Endodermal cell (in vitro differentiated cells): Measurements from ENCODE around the gene DCC. TPM values are rescaled to one million over a fixed set of nuclear protein-coding genes. Genes with fewer than 3 reads are reported as not detected.

Experiments
- DNase-seq: peaks from one replicate; pipeline ENCODE4 v3.0.0-alpha.2; 2017
- H3K27ac ChIP-seq: 2 replicates; pipeline ENCODE4 v1.5.1; 2013; ENCODE audit warnings: mild to moderate bottlenecking, low read depth, low read length, moderate library complexity
- H3K27me3 ChIP-seq: 2 replicates; pipeline ENCODE4 v1.6.1; 2013; ENCODE audit warnings: mild to moderate bottlenecking, low read length, moderate library complexity; ENCODE audit not compliant: insufficient read depth, control insufficient read depth, poor library complexity, severe bottlenecking
- H3K36me3 ChIP-seq: 2 replicates; pipeline ENCODE4 v1.7.0; 2013; ENCODE audit warnings: mild to moderate bottlenecking, low read length, moderate library complexity; ENCODE audit not compliant: control insufficient read depth, insufficient read depth
- H3K4me1 ChIP-seq: one replicate; pipeline ENCODE4 v1.7.0; 2013; ENCODE audit warnings: low read length; ENCODE audit not compliant: control insufficient read depth, insufficient read depth
- H3K4me3 ChIP-seq: 2 replicates; pipeline ENCODE4 v1.5.1; 2013; ENCODE audit warnings: mild to moderate bottlenecking, low read length, moderate library complexity
- H3K9ac ChIP-seq: 2 replicates; pipeline ENCODE4 v1.6.1; 2013; ENCODE audit warnings: mild to moderate bottlenecking, low read length, moderate library complexity; ENCODE audit not compliant: poor library complexity, severe bottlenecking; ENCODE audit errors: extremely low read depth
- H3K9me3 ChIP-seq: 2 replicates; pipeline ENCODE4 v1.6.1; 2013; ENCODE audit warnings: mild to moderate bottlenecking, low read length, moderate library complexity; ENCODE audit not compliant: control insufficient read depth
- H3K27ac Mint-ChIP-seq: 2 replicates; pipeline ENCODE4 v1.8.0; 2020; ENCODE audit warnings: mixed read lengths
- H3K27me3 Mint-ChIP-seq: 2 replicates; pipeline ENCODE4 v1.8.0; 2021; ENCODE audit warnings: mild to moderate bottlenecking, mixed read lengths; ENCODE audit not compliant: insufficient read depth
- H3K36me3 Mint-ChIP-seq: 2 replicates; pipeline ENCODE4 v1.8.0; 2020; ENCODE audit warnings: low read depth, mixed read lengths
- H3K4me1 Mint-ChIP-seq: 2 replicates; pipeline ENCODE4 v1.8.0; 2020; ENCODE audit warnings: mixed read lengths
- H3K4me3 Mint-ChIP-seq: 2 replicates; pipeline ENCODE4 v1.8.0; 2020; ENCODE audit warnings: mild to moderate bottlenecking, moderate library complexity, mixed read lengths
- H3K9me3 Mint-ChIP-seq: 2 replicates; pipeline ENCODE4 v1.8.0; 2020; ENCODE audit warnings: mild to moderate bottlenecking, mixed read lengths
- WGBS, 2 experiments: methylation state at CpG; one replicate each; pipeline versions ENCODE4 v1.1.5 to v1.1.7; 2013; ENCODE audit warnings: missing lambda C conversion rate in 2 of 2, mixed read lengths in 1 of 2; ENCODE audit not compliant: insufficient coverage in 1 of 2, insufficient read length in 1 of 2; 5-methylcytosine and 5-hydroxymethylcytosine counted together
- total RNA-seq, 2 donors: library from RNA; stranded (reverse); fragmentation: NEBNext Ultra II Directional in 1 of 2; extraction: Animal tissue kit (Norgen Biotek cat#: 25700) in 1 of 2; gene quantifications; 2 replicates in 1 of 2; 3 replicates in 1 of 2; pipeline ENCODE4 v1.2.1, GENCODE V29; 2021
- TF ChIP-seq, protein P1 (sequence below): fragments of 200-600 bp; sonication (generic); conservative IDR thresholded peaks from 2 replicates; pipeline ENCODE4 v1.5.0; 2021; ENCODE audit warnings: antibody characterized with exemption, mild to moderate bottlenecking

Gene DCC
- total RNA-seq, 2 donors from 2014 or later = 0.77 to 0.97 TPM

GRCh38 chr18:53422896-53423295 lies 1082.9 kb downstream of the DCC start:
- peaks cover 25% of the 10 kb centered on the region for H3K4me1 ChIP-seq
- TF ChIP-seq, protein P1, sequence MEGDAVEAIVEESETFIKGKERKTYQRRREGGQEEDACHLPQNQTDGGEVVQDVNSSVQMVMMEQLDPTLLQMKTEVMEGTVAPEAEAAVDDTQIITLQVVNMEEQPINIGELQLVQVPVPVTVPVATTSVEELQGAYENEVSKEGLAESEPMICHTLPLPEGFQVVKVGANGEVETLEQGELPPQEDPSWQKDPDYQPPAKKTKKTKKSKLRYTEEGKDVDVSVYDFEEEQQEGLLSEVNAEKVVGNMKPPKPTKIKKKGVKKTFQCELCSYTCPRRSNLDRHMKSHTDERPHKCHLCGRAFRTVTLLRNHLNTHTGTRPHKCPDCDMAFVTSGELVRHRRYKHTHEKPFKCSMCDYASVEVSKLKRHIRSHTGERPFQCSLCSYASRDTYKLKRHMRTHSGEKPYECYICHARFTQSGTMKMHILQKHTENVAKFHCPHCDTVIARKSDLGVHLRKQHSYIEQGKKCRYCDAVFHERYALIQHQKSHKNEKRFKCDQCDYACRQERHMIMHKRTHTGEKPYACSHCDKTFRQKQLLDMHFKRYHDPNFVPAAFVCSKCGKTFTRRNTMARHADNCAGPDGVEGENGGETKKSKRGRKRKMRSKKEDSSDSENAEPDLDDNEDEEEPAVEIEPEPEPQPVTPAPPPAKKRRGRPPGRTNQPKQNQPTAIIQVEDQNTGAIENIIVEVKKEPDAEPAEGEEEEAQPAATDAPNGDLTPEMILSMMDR = no peak
- H3K27ac ChIP-seq = no peak overlapping the region
- H3K4me3 ChIP-seq = peak overlapping the region; percentile 17
- no peaks in the 10 kb centered on the region for H3K9me3 ChIP-seq
- Mint-ChIP-seq H3K4me3 (no peak overlapping the region), H3K27ac (peak overlapping the region; percentile 64), H3K27me3 (no peaks in the 10 kb centered on the region), H3K4me1 (peaks cover 58% of the 10 kb centered on the region), H3K9me3 (no peaks in the 10 kb centered on the region), H3K36me3 (no peaks in the 10 kb centered on the region)
- no peak for DNase-seq
- no peaks in the 10 kb centered on the region for H3K36me3 ChIP-seq
- WGBS, 2 experiments = 64 to 100% methylated on average over 1 to 2 of the region's 2 CpGs
- no peaks in the 10 kb centered on the region for H3K27me3 ChIP-seq
- peak overlapping the region; percentile 17 for H3K9ac ChIP-seq

GRCh38 chr18:53426666-53427184 lies 1086.7 kb downstream of the DCC start:
- no peaks in the 10 kb centered on the region for H3K9me3 Mint-ChIP-seq
- no peak overlapping the region for H3K4me3 ChIP-seq
- H3K27ac Mint-ChIP-seq = no peak overlapping the region
- H3K9ac ChIP-seq = no peak overlapping the region
- H3K4me1 Mint-ChIP-seq = peaks cover 42% of the 10 kb centered on the region
- no peak overlapping the region for H3K4me3 Mint-ChIP-seq
- no peaks in the 10 kb centered on the region for H3K36me3 Mint-ChIP-seq
- H3K27me3 ChIP-seq = no peaks in the 10 kb centered on the region
- H3K27ac ChIP-seq = no peak overlapping the region
- H3K9me3 ChIP-seq = no peaks in the 10 kb centered on the region
- TF ChIP-seq, protein P1 = no peak
- H3K4me1 ChIP-seq = peaks cover 15% of the 10 kb centered on the region
- H3K36me3 ChIP-seq = no peaks in the 10 kb centered on the region
- WGBS, 2 experiments = 64 to 65% methylated on average over 4 to 5 of the region's 6 CpGs
- peak; percentile 51 for DNase-seq
- H3K27me3 Mint-ChIP-seq = no peaks in the 10 kb centered on the region

DNA sequence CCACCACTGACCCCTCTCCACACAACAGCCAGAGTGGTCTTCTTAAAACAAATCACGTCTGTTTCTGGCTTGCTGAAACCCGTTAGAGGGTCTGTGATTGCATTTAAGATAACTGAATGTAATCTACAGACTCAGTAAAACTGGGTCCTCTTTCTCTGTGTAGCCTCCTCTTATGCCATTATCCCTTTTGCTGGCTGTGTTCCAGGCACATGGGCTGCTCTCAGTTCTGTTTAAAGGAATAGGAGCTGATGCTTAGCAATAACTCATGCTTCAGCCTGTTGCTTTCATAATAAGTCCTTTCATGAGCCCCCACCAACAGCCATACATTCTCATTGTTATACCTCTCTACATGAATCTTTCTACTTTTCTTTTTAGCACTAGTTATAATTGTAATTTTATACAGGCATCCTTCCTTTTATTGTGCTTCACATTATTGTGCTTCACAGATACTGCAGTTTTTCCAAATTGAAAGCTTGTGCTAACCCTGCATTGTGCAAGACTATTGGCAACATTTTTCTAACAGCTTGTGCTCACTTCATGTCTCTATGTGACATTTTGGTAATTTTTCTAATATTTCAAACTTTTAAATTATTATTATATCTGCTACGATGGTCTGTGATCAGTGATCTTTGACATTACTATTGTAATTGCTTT lies 1101.9 kb downstream of the DCC start:
- DNase-seq = no peak

More for the DNA sequence above, 1101.9 kb downstream of the DCC start:
- no peak overlapping the region for H3K4me3 Mint-ChIP-seq
- H3K36me3 ChIP-seq = no peaks in the 10 kb centered on the region
- no peaks in the 10 kb centered on the region for H3K9me3 ChIP-seq
- H3K4me3 ChIP-seq = no peak overlapping the region
- H3K4me1 Mint-ChIP-seq = peaks cover 5% of the 10 kb centered on the region
- H3K27me3 Mint-ChIP-seq = no peaks in the 10 kb centered on the region
- peaks cover 4% of the 10 kb centered on the region for H3K9me3 Mint-ChIP-seq
- H3K9ac ChIP-seq = no peak overlapping the region
- no peaks in the 10 kb centered on the region for H3K4me1 ChIP-seq
- no peak overlapping the region for H3K27ac ChIP-seq
- 88 to 89% methylated on average over 2 to 3 of the region's 3 CpGs for WGBS, 2 experiments
- no peaks in the 10 kb centered on the region for H3K27me3 ChIP-seq
- H3K27ac Mint-ChIP-seq = no peak overlapping the region
- H3K36me3 Mint-ChIP-seq = no peaks in the 10 kb centered on the region
- TF ChIP-seq, protein P1 = no peak
